GM10266 (cell line): ENCODE results near the gene TBC1D5.
"Not testable (repeated sequence)": the region's sequence is repeated elsewhere in the genome, so short reads cannot be mapped to it uniquely, and the experiment has no call there.

Experiments
- DNase-seq: peaks from one replicate; pipeline ENCODE4 v3.0.0; 2012; ENCODE audit errors: extremely low spot score
- CTCF ChIP-seq: IDR thresholded peaks from 2 replicates; pipeline ENCODE4 v1.5.1; 2012; ENCODE audit warnings: mild to moderate bottlenecking, low read depth; ENCODE audit not compliant: control insufficient read depth, insufficient read depth; ENCODE audit errors: missing control alignments

Gene TBC1D5

GRCh38 chr3:17136136-17136721 is 606.2 kb downstream of the TBC1D5 start:
- TF ChIP-seq CTCF: no peak

GRCh38 chr3:17135696-17136095 is 606.7 kb downstream of the TBC1D5 start:
- no peak for DNase-seq
- no peak for TF ChIP-seq CTCF

More at GRCh38 chr3:17136136-17136721, 606.2 kb downstream of the TBC1D5 start:
- DNase-seq: no peak

GRCh38 chr3:17133632-17134545 is 608.5 kb downstream of the TBC1D5 start:
- TF ChIP-seq CTCF: no peak
- no peak for DNase-seq

- TF ChIP-seq CTCF: no peak
Measured at GRCh38 chr3:17132286-17133115, 609.9 kb downstream of the TBC1D5 start.

GRCh38 chr3:17130956-17131355 is 611.5 kb downstream of the TBC1D5 start:
- TF ChIP-seq CTCF: no peak
- no peak for DNase-seq

More at GRCh38 chr3:17132286-17133115, 609.9 kb downstream of the TBC1D5 start:
- no peak for DNase-seq

GRCh38 chr3:17129556-17129955 is 612.9 kb downstream of the TBC1D5 start:
- no peak for DNase-seq
- TF ChIP-seq CTCF: no peak

GRCh38 chr3:17128671-17129070 is 613.8 kb downstream of the TBC1D5 start:
- DNase-seq: not testable (repeated sequence)
